ENCODE data around the gene BAIAP2L1. TPM values are rescaled to one million over a fixed set of nuclear protein-coding genes. Genes with fewer than 3 reads are reported as not detected.

Gene BAIAP2L1
- total RNA-seq, 2 experiments from 2014 or later, result 0.33 to 0.61 TPM

GRCh38 chr7:98359395-98359794, 41.5 kb downstream of the BAIAP2L1 start:
- Mint-ChIP-seq H3K27me3 (no peaks in the 10 kb centered on the region), H3K4me1 (ENCODE audit: low read depth) (no peaks in the 10 kb centered on the region), H3K27ac (no peak overlapping the region), H3K36me3 (ENCODE audit: low read depth) (no peaks in the 10 kb centered on the region), H3K4me3 (no peak overlapping the region), H3K9me3 (no peaks in the 10 kb centered on the region)
- ATAC-seq (ENCODE audit: poor library complexity), result no peak
- Histone ChIP-seq H3K4me3 (ENCODE audit: low read length) (no peak overlapping the region), H3K36me3 (ENCODE audit: insufficient read depth, low read length) (no peaks in the 10 kb centered on the region), H3K9me3 (ENCODE audit: control insufficient read depth in 1 of 2, insufficient read depth in 1 of 2, low read length in 2 of 2) (no peaks in the 10 kb centered on the region), H3K4me1 (ENCODE audit: insufficient read depth, low read length) (no peaks in the 10 kb centered on the region), H3K27ac (ENCODE audit: low read depth in 1 of 2, low read length in 2 of 2) (no peak overlapping the region), H3K27me3 (ENCODE audit: control insufficient read depth in 1 of 2, insufficient read depth in 2 of 2, low read length in 2 of 2) (no peaks in the 10 kb centered on the region)
- intact Hi-C loops (cut with DNase I, micrococcal nuclease), result no loop called here
- CTCF ChIA-PET, result no interaction called here
- DNase-seq, result no peak
- TF ChIP-seq CTCF (IDR thresholded peaks at IDR 0.05), result no peak
- POLR2A ChIA-PET, result no interaction called here

GRCh38 chr7:98358706-98359105, 42.2 kb downstream of the BAIAP2L1 start:
- H3K36me3 ChIP-seq (ENCODE audit: insufficient read depth, low read length), result no peaks in the 10 kb centered on the region
- DNase-seq (no peak), ATAC-seq (ENCODE audit: poor library complexity) (no peak)
- no peak for TF ChIP-seq CTCF (IDR thresholded peaks at IDR 0.05)
- no peaks in the 10 kb centered on the region for H3K9me3 ChIP-seq (ENCODE audit: control insufficient read depth in 1 of 2, insufficient read depth in 1 of 2, low read length in 2 of 2)
- no peaks in the 10 kb centered on the region for H3K9me3 Mint-ChIP-seq
- ChIA-PET CTCF (no interaction called here), POLR2A (no interaction called here)
- no peaks in the 10 kb centered on the region for H3K4me1 Mint-ChIP-seq (ENCODE audit: low read depth)
- H3K27me3 Mint-ChIP-seq, result no peaks in the 10 kb centered on the region
- H3K4me3 Mint-ChIP-seq, result no peak overlapping the region
- no peak overlapping the region for H3K27ac ChIP-seq (ENCODE audit: low read depth in 1 of 2, low read length in 2 of 2)
- no peaks in the 10 kb centered on the region for H3K4me1 ChIP-seq (ENCODE audit: insufficient read depth, low read length)
- no peak overlapping the region for H3K4me3 ChIP-seq (ENCODE audit: low read length)
- no peak overlapping the region for H3K27ac Mint-ChIP-seq
- intact Hi-C loops (cut with DNase I, micrococcal nuclease), result no loop called here
- no peaks in the 10 kb centered on the region for H3K36me3 Mint-ChIP-seq (ENCODE audit: low read depth)
- no peaks in the 10 kb centered on the region for H3K27me3 ChIP-seq (ENCODE audit: control insufficient read depth in 1 of 2, insufficient read depth in 2 of 2, low read length in 2 of 2)

GRCh38 chr7:98357751-98358161, 43.1 kb downstream of the BAIAP2L1 start:
- POLR2A ChIA-PET, result no interaction called here
- Mint-ChIP-seq H3K27ac (no peak overlapping the region), H3K4me1 (ENCODE audit: low read depth) (no peaks in the 10 kb centered on the region), H3K4me3 (no peak overlapping the region), H3K27me3 (peaks cover under 1% of the 10 kb centered on the region), H3K9me3 (no peaks in the 10 kb centered on the region), H3K36me3 (ENCODE audit: low read depth) (no peaks in the 10 kb centered on the region)
- no peak for DNase-seq
- ATAC-seq (ENCODE audit: poor library complexity), result no peak
- no peak for TF ChIP-seq CTCF (IDR thresholded peaks at IDR 0.05)
- CTCF ChIA-PET, result no interaction called here
- H3K4me3 ChIP-seq (ENCODE audit: low read length), result no peak overlapping the region
- no peaks in the 10 kb centered on the region for H3K9me3 ChIP-seq (ENCODE audit: control insufficient read depth in 1 of 2, insufficient read depth in 1 of 2, low read length in 2 of 2)
- H3K27me3 ChIP-seq (ENCODE audit: control insufficient read depth in 1 of 2, insufficient read depth in 2 of 2, low read length in 2 of 2), result no peaks in the 10 kb centered on the region
- H3K4me1 ChIP-seq (ENCODE audit: insufficient read depth, low read length), result no peaks in the 10 kb centered on the region
- intact Hi-C loops (cut with DNase I, micrococcal nuclease), result no loop called here
- no peak overlapping the region for H3K27ac ChIP-seq (ENCODE audit: low read depth in 1 of 2, low read length in 2 of 2)
- H3K36me3 ChIP-seq (ENCODE audit: insufficient read depth, low read length), result no peaks in the 10 kb centered on the region

Data from CD4-positive, alpha-beta T cell (primary cell).